A549 (cell line): ENCODE measurements around the gene GPR75. TPM values are rescaled to one million over a fixed set of nuclear protein-coding genes. Genes with fewer than 3 reads are reported as not detected.
A peak's percentile ranks its signal among the peaks of the same experiment; 100 is the strongest.

Experiments
- ATAC-seq, 2 experiments: fragments of 200-7000 bp in 1 of 2; fragments of >200 bp in 1 of 2; cut with Nextera tagmentation in 1 of 2; cut with Tn5 transposase in 1 of 2; 3 replicates each; pipeline versions ENCODE4 v1.8.0 to v1.9.1; 2018 to 2020; ENCODE audit warnings: mild to moderate bottlenecking in 1 of 2, moderate library complexity in 1 of 2
- CTCF ChIA-PET: fragments of 300-600 bp; sonication (Branson Sonifier 250); formaldehyde crosslinking; extraction: SDS; loops from one replicate; lab custom pipeline; 2021; ENCODE audit warnings: antibody characterized with exemption, inconsistent platforms; lab: Yijun Ruan, JAX
- POLR2A ChIA-PET: fragments of 350-600 bp; formaldehyde crosslinking; extraction: SDS; loops from one replicate; lab custom pipeline; 2021; ENCODE audit warnings: antibody characterized with exemption, inconsistent platforms; lab: Yijun Ruan, JAX
- DNase-seq, 2 experiments: peaks; one replicate each; pipeline versions ENCODE4 v3.0.0 to v3.0.0-alpha.2; 2011 to 2016; ENCODE audit warnings: low read depth in 1 of 2, low spot score in 1 of 2
- FAIRE-seq: peaks from 2 replicates; lab custom pipeline; 2011; peaks lifted over from hg19 to GRCh38; lab: Jason Lieb, UNC
- H3K27ac ChIP-seq, 2 experiments: fragments of >200 bp; sonication (Bioruptor Twin); formaldehyde crosslinking; 3 replicates each; pipeline ENCODE4 v1.5.1; 2016 to 2017
- H3K4me1 ChIP-seq: fragments of >200 bp; sonication (Bioruptor Twin); formaldehyde crosslinking; 3 replicates; pipeline ENCODE4 v1.6.1; 2016
- H3K4me2 ChIP-seq: fragments of >200 bp; sonication (Bioruptor Twin); formaldehyde crosslinking; 3 replicates; pipeline ENCODE4 v1.6.1; 2016
- H3K4me3 ChIP-seq: fragments of >200 bp; sonication (Bioruptor Twin); formaldehyde crosslinking; 3 replicates; pipeline ENCODE4 v1.5.1; 2016
- H3K9me3 ChIP-seq: fragments of >200 bp; sonication (Bioruptor Twin); formaldehyde crosslinking; 3 replicates; pipeline ENCODE4 v1.6.1; 2016
- BCL3 ChIP-seq: fragments of >200 bp; sonication (Bioruptor Twin); formaldehyde crosslinking; IDR thresholded peaks from 3 replicates; pipeline ENCODE4 v1.6.1; 2016
- CTCF ChIP-seq: fragments of >200 bp; sonication (Bioruptor Twin); formaldehyde crosslinking; IDR thresholded peaks from 3 replicates; pipeline ENCODE4 v1.5.1; 2016
- EHF ChIP-seq: fragments of 250-450 bp; sonication (Bioruptor Pico); IDR thresholded peaks from 2 replicates; pipeline ENCODE4 v1.5.0; 2020; ENCODE audit warnings: mild to moderate bottlenecking
- EHMT2 ChIP-seq: fragments of 200-600 bp; sonication (generic); IDR thresholded peaks from 2 replicates; pipeline ENCODE4 v1.6.1; 2016; ENCODE audit warnings: antibody characterized with exemption, low read depth, mild to moderate bottlenecking, moderate library complexity
- EP300 ChIP-seq, 2 experiments: fragments of >200 bp; sonication (Bioruptor Twin); formaldehyde crosslinking; IDR thresholded peaks; 2 replicates in 1 of 2; 3 replicates in 1 of 2; pipeline ENCODE4 v1.6.1; 2016 to 2017
- FOSL2 ChIP-seq, 2 experiments: fragments of 450-650 bp in 1 of 2; fragments of >200 bp in 1 of 2; sonication (Bioruptor Twin) in 1 of 2; formaldehyde crosslinking; IDR thresholded peaks; 2 replicates each; pipeline versions ENCODE4 v1.5.0 to v1.6.1; 2016 to 2020; ENCODE audit warnings: mild to moderate bottlenecking in 1 of 2, moderate library complexity in 1 of 2
- FOXS1 ChIP-seq: fragments of 250-450 bp; sonication (Bioruptor Pico); IDR thresholded peaks from 2 replicates; pipeline ENCODE4 v1.5.0; 2020; ENCODE audit warnings: mild to moderate bottlenecking, moderate library complexity
- HES2 ChIP-seq: fragments of >200 bp; sonication (Bioruptor Twin); formaldehyde crosslinking; IDR thresholded peaks from 2 replicates; pipeline ENCODE4 v1.6.1; 2016
- HOXB5 ChIP-seq: fragments of 250-450 bp; sonication (Bioruptor Pico); IDR thresholded peaks from 2 replicates; pipeline ENCODE4 v1.5.0; 2020; ENCODE audit warnings: mild to moderate bottlenecking, moderate library complexity
- JUN ChIP-seq, 2 experiments: fragments of >200 bp; sonication (Bioruptor Twin); formaldehyde crosslinking; IDR thresholded peaks; 2 replicates in 1 of 2; 3 replicates in 1 of 2; pipeline ENCODE4 v1.6.1; 2016 to 2017
- MAFK ChIP-seq: fragments of 450-650 bp; IDR thresholded peaks from 2 replicates; pipeline ENCODE4 v1.6.1; 2014; ENCODE audit not compliant: partially characterized antibody
- NPAS2 ChIP-seq: fragments of 250-450 bp; sonication (Bioruptor Pico); IDR thresholded peaks from 2 replicates; pipeline ENCODE4 v1.8.0; 2022; ENCODE audit warnings: mild to moderate bottlenecking, moderate library complexity, borderline replicate concordance
- NR3C1 ChIP-seq: fragments of >200 bp; sonication (Bioruptor Twin); formaldehyde crosslinking; IDR thresholded peaks from 3 replicates; pipeline ENCODE4 v1.6.1; 2017
- RAD21 ChIP-seq, 2 experiments: fragments of >200 bp in 1 of 2; sonication (Bioruptor Twin) in 1 of 2; formaldehyde crosslinking in 1 of 2; IDR thresholded peaks in 1 of 2; conservative IDR thresholded peaks in 1 of 2; 2 replicates in 1 of 2; 3 replicates in 1 of 2; pipeline ENCODE4 v1.6.1; 2012 to 2018; ENCODE audit warnings: inconsistent platforms in 1 of 2
- RARB ChIP-seq: fragments of 250-450 bp; sonication (Bioruptor Pico); IDR thresholded peaks from 2 replicates; pipeline ENCODE4 v1.8.0; 2021; ENCODE audit warnings: mild to moderate bottlenecking, moderate library complexity
- REST ChIP-seq: fragments of 200-600 bp; sonication (generic); IDR thresholded peaks from 2 replicates; pipeline ENCODE4 v1.6.1; 2016; ENCODE audit warnings: antibody characterized with exemption, mild to moderate bottlenecking, moderate library complexity
- RFX5 ChIP-seq: fragments of 450-650 bp; IDR thresholded peaks from 2 replicates; pipeline ENCODE4 v1.7.1; 2014; ENCODE audit warnings: antibody characterized with exemption, mild to moderate bottlenecking, moderate library complexity
- SREBF2 ChIP-seq: fragments of 450-650 bp; IDR thresholded peaks from 2 replicates; pipeline ENCODE4 v1.6.1; 2014; ENCODE audit warnings: mild to moderate bottlenecking, moderate library complexity
- TFCP2L1 ChIP-seq: fragments of 250-450 bp; sonication (Bioruptor Pico); IDR thresholded peaks from 2 replicates; pipeline ENCODE4 v1.5.0; 2021; ENCODE audit warnings: mild to moderate bottlenecking
- ZFP36 ChIP-seq: fragments of 450-650 bp; IDR thresholded peaks from 2 replicates; pipeline ENCODE4 v1.6.1; 2014; ENCODE audit warnings: borderline replicate concordance; ENCODE audit not compliant: partially characterized antibody
- ZSCAN20 ChIP-seq: fragments of 250-450 bp; sonication (Bioruptor Pico); IDR thresholded peaks from 2 replicates; pipeline ENCODE4 v1.8.0; 2022; ENCODE audit warnings: mild to moderate bottlenecking, moderate library complexity
- WGBS: methylation state at CpG from one replicate; pipeline ENCODE4 v1.1.6; 2017; ENCODE audit errors: missing lambda C conversion rate; 5-methylcytosine and 5-hydroxymethylcytosine counted together
- polyA plus RNA-seq, 4 experiments: library from polyadenylated mRNA; depleted of rRNA in 3 of 4; stranded (reverse); fragments of >200 nt; fragmentation: RNase III in 1 of 4; extraction: RNeasy Plus Mini Kit Qiagen cat#74134 plus additional on column Dnase treatment in 1 of 4; gene quantifications; 2 replicates in 3 of 4; 3 replicates in 1 of 4; pipeline ENCODE4 v1.2.3, GENCODE V29; 2011 to 2017
- TF ChIP-seq, protein P1 (sequence below): fragments of 250-450 bp; sonication (Bioruptor Pico); IDR thresholded peaks from 2 replicates; pipeline ENCODE4 v1.5.0; 2021; ENCODE audit warnings: mild to moderate bottlenecking, moderate library complexity, borderline replicate concordance
- TF ChIP-seq, protein P2 (sequence below): fragments of 450-650 bp; IDR thresholded peaks from 2 replicates; pipeline ENCODE4 v1.6.1; 2014; ENCODE audit warnings: antibody characterized with exemption

GPR75 gene
- polyA plus RNA-seq, 2 of the 4 experiments (the other 2 are of a cell fraction) = 1.4 to 3.0 TPM

DNA sequence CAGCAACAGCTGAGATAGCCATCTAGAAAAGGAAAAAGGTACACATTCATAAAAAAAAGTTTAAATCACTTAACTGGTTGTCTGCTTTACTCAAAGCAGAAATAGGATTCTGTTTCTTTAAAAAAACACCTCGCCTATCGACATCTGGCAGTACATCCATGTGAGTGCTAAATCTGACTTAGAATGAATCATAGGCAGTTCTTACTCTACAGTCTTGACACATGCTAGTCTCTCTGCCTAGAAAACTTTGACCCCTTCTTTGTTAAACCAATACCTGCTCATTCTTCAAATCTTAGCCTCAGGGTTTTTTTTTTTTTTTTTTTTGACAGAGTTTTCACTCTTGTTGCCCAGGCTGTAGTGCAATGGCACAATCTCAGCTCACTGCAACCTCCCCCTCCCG lies 37.1 kb upstream of the GPR75 start:
- peak overlapping the region in 1 of 2 experiments; percentile 53; a peak in 1 of 6 replicates for H3K27ac ChIP-seq
- H3K4me3 ChIP-seq = no peak overlapping the region
- H3K4me1 ChIP-seq = peaks cover 15% of the 10 kb centered on the region
- peak overlapping the region; percentile 36 for H3K4me2 ChIP-seq
- FAIRE-seq (peak; percentile 18), DNase-seq (peak; percentile 18 to 61), ATAC-seq (peak; percentile 93 to 99)
- no peaks in the 10 kb centered on the region for H3K9me3 ChIP-seq
- 45% methylated on average over 3 of the region's 3 CpGs for WGBS
- ChIA-PET POLR2A (no interaction called here), CTCF (no interaction called here)
- no peak for TF ChIP-seq HOXB5 (CRISPR knock-in tag)
- no peak for TF ChIP-seq MAFK
- TF ChIP-seq FOSL2 (IDR thresholded peaks at IDR 0.05) = peak; percentile 54; the same call in 1 of the 2 replicates
- peak; percentile 29; the same call in 1 of the 2 replicates for TF ChIP-seq FOSL2 (CRISPR knock-in tag; IDR thresholded peaks at IDR 0.05)
- TF ChIP-seq JUN (IDR thresholded peaks at IDR 0.05) = no peak

- DNase-seq (no peak), ATAC-seq (no peak), FAIRE-seq (peak; percentile 28)
- no peak for TF ChIP-seq FOXS1 (CRISPR knock-in tag)
- no peak for TF ChIP-seq REST
- no peak for TF ChIP-seq NR3C1
- TF ChIP-seq, protein P1, sequence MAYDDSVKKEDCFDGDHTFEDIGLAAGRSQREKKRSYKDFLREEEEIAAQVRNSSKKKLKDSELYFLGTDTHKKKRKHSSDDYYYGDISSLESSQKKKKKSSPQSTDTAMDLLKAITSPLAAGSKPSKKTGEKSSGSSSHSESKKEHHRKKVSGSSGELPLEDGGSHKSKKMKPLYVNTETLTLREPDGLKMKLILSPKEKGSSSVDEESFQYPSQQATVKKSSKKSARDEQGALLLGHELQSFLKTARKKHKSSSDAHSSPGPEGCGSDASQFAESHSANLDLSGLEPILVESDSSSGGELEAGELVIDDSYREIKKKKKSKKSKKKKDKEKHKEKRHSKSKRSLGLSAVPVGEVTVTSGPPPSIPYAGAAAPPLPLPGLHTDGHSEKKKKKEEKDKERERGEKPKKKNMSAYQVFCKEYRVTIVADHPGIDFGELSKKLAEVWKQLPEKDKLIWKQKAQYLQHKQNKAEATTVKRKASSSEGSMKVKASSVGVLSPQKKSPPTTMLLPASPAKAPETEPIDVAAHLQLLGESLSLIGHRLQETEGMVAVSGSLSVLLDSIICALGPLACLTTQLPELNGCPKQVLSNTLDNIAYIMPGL (CRISPR knock-in tag) = no peak
- TF ChIP-seq RFX5 = no peak
- TF ChIP-seq BCL3 = no peak
- TF ChIP-seq RARB = no peak
- TF ChIP-seq ZFP36 = no peak
- no peak for TF ChIP-seq EHMT2
- no peak for TF ChIP-seq CTCF
- no peak for TF ChIP-seq SREBF2
- no peak for TF ChIP-seq TFCP2L1 (CRISPR knock-in tag)
- TF ChIP-seq HOXB5 (CRISPR knock-in tag) = no peak
- TF ChIP-seq, protein P2, sequence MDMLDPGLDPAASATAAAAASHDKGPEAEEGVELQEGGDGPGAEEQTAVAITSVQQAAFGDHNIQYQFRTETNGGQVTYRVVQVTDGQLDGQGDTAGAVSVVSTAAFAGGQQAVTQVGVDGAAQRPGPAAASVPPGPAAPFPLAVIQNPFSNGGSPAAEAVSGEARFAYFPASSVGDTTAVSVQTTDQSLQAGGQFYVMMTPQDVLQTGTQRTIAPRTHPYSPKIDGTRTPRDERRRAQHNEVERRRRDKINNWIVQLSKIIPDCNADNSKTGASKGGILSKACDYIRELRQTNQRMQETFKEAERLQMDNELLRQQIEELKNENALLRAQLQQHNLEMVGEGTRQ = no peak
- TF ChIP-seq ZSCAN20 (CRISPR knock-in tag) = no peak
- TF ChIP-seq RAD21 (conservative IDR thresholded peaks at IDR 0.05 in 1 of 2, IDR thresholded peaks at IDR 0.05 in 1 of 2) = no peak
- no peak for TF ChIP-seq HES2
- TF ChIP-seq EP300 (IDR thresholded peaks at IDR 0.05) = no peak
- no peak for TF ChIP-seq EHF (CRISPR knock-in tag)
- no peak for TF ChIP-seq NPAS2 (CRISPR knock-in tag)
- H3K27ac ChIP-seq = no peak overlapping the region
- ChIA-PET POLR2A (no interaction called here), CTCF (no interaction called here)
- no peaks in the 10 kb centered on the region for H3K4me1 ChIP-seq
- H3K9me3 ChIP-seq = no peaks in the 10 kb centered on the region
- no peak overlapping the region for H3K4me2 ChIP-seq
- WGBS = 92% methylated on average over 5 of the region's 5 CpGs
- H3K4me3 ChIP-seq = no peak overlapping the region
These were observed 26.9 kb upstream of the GPR75 start for GRCh38 chr2:53886406-53887280.
